Measurements from ENCODE around the gene MAP7D1.
A peak's percentile ranks its signal among the peaks of the same experiment; 100 is the strongest.
"Not testable (repeated sequence)": the region's sequence is repeated elsewhere in the genome, so short reads cannot be mapped to it uniquely, and the experiment has no call there.

MAP7D1 gene

DNA sequence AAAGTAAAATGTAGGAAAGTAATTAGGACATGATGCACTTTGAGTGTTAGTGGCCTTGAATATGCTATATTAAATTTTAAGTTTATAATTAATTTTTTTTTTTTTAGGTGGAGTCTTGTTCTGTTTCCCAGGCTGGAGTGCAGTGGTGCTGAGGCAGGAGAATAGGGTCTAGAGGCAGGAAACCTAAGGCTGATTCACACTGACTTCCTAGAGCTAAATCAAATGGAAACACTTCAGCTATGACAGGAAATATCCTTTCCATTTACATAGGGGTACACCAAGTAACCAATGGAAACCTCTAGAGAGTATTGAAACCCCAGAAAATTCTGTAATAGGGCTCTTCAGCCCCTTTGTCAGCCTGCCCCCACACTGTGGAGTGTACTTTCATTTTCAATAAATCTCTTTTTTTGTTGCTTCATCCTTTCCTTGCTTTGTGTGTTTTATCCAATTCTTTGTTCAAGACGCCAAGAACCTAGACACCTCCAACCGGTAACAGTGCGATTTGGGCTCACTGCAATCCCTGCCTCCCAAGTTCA lies 50.4 kb downstream of the MAP7D1 start:
- no peak for DNase-seq

- no peak for DNase-seq
Observed at GRCh38 chr1:36207339-36207738, 51.4 kb downstream of the MAP7D1 start.

DNA sequence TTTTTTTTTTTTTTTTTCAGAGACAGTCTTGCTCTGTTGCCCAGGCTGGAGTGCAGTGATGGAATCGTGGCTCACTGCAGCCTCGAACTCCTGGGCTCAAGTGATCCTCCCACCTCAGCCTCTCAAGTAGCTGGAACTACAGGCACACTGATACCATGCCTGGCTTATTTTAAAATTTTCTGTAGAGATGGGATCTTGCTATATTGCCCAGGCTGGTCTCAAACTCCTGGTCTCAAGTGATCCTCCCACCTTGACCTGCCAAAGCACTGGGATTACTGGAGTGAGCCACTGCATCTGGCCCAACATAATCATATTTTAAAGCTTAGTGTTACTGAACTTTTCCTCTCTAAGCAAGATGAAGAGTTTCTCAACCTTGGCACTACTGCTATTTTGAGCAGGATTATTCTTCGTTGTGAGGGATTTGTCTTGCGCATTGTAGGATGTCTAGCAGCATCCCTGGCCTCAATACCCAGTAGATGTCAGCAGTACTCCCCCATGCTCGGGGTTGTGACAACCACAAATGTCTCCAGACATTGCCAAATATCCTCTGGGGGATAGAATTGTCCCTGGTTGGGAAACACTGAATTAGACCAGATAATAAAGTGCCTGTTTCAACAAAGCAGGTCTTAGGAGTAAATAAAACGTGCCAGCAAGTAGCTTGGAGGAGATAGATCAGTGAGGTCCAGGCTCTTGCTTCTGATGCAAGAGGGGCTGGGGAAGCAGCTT lies 53.2 kb downstream of the MAP7D1 start:
- DNase-seq, result no peak

DNA sequence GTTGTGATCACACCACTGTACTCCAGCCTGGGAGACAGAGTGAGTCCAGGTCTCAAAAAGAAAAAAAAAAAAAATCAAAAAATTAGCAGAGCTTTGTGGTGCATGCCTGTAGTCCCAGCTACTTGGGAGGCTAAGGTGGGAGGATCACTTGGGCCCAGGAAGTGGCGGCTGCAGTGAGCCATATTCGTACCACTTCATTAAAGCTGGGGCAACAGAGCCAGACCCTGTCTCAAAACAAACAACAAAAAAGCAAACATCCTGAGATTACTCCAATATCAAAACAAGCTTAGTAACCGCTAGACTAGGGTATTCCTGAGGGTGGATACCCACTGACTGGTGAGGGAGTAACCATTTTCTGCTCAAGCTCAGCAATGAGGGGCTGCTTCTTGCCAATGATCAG lies 55.3 kb downstream of the MAP7D1 start:
- DNase-seq, result no peak

- DNase-seq, result no peak
Observed at GRCh38 chr1:36211841-36212240, 55.9 kb downstream of the MAP7D1 start.

DNA sequence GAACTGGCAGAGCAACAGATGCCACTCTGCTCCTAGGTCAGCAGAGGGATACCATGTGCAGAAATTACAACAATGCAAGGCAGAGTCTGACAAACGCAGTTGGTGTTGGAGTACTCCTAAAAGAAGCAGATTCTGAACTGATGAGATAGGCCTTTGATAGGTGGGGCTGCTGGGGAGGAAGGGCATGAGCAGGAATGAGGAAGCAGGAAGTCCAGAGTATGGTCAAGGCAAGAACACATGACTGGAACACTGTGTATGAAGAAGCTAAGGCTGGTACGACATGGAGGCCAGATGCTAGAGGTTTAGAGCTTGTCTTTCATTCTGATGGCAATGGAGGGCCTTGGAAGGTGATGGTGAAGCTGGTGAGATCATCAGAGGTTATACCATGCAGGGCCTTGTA lies 56.8 kb downstream of the MAP7D1 start:
- DNase-seq, result no peak

GRCh38 chr1:36217670-36218069 lies 61.7 kb downstream of the MAP7D1 start:
- DNase-seq, result no peak

DNA sequence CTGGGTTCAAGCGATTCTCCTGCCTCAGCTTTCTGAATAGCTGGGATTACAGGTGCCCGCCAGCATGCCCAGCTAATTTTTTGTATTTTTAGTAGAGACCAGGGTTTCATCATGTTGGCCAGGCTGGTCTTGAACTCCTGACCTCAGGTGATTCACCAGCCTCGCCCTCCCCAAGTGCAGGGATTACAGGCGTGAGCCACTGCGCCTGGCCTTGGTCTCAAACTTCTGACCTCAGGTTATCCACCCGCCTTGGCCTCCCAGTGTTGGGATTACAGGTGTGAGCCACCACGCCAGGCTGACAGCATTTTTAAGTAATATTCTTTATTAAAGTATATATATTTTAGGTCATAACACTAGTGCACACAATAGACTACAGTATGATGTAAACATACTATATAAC lies 65.9 kb downstream of the MAP7D1 start:
- not testable (repeated sequence) for DNase-seq

DNA sequence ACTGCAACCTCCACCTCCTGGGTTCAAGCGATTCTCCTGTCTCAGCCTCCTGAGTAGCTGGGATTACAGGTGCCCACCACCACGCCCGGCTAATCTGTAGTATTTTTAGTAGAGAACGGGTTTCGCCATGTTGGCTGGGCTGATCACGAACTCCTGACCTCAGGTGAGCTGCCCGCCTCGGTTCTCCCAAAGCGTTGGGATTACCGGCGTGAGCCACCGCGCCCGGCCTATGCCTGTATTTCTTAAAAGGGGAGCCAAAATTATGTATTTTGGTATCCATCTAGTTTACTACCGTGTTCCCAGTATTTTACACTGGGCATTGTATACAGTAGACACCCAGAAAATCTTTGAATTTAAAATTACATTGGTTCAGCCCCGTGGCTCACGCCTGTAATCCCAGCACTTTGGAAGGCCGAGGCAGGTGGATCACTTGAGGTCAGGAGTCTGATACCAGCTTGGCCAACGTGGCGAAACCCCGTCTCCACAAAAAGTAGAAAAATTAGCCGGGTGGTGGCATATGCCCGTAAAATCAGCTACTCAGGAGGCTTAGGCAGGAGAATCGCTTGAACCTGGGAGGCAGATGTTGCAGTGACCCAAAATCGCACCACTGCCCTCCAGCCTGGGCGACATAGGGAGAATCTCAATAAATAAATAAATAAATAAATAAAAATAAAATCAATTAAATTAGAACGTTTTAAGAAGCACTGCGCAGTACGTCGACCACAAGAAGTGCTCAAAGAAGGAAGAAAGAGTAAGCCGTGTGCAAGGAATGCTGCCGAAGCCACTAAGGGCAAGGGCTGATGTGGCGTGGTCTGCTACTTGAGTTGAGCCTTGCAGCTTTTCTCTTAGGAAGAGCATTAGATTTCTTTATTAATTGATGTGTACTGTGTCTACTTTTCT lies 66.8 kb downstream of the MAP7D1 start:
- DNase-seq, result no peak

DNA sequence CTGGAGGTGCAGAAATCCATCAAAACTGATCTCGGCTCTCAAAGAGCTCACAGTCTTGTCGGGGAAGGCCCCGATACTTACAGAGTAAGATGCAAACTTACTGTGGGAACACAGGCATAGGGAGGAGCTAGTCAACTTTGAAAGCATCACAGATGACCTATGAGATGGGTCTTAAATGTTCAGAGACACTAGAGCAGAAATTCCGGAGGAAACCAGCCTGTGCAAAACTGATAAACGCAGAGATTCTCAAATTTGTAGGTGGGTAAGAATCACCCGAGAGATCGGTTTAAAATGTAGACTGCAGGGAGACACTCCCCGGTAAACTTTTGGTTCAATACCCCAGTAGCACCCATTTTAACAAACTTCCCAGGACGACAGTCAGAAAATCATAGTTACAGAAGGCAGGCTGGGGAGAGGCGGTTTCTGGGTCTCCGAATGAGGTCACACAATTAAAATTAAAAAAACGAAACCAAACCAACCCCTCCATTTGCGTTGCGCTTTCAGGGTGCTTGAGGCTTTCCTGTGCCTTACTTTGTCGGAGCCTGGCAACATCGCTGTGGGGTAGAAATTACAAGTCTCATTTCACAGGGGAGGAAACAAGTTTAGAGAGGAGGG lies 67.5 kb downstream of the MAP7D1 start:
- no peak for DNase-seq

- DNase-seq, result peak; percentile 98
Observed at GRCh38 chr1:36223996-36224536, 68.1 kb downstream of the MAP7D1 start, which contains the start of gene THRAP3. Gene THRAP3, plus strand, starts transcription at chr1:36224443. Its CDS starts 58,121 bp downstream, at chr1:36282564.

- DNase-seq, result peak; percentile 75
Observed at GRCh38 chr1:36224537-36225282, 68.8 kb downstream of the MAP7D1 start.

GRCh38 chr1:36225283-36225899 lies 69.4 kb downstream of the MAP7D1 start:
- no peak for DNase-seq

DNA sequence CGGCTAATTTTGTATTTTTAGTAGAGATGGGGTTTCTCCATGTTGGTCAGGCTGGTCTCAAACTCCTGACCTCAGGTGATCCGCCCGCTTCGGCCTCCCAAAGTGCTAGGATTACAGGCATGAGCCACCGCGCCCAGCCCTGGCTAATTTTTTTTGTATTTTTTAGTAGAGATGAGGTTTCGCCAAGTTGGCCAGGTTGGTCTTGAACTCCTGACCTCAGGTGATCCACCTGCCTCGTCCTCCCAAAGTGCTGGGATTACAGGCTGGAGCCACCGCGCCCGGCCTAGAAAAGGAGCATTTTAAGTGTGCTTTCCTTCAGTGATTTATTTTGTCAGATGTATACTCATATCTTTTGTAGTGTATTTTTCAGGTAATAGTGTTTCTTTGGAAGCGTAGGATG lies 74.3 kb downstream of the MAP7D1 start:
- not testable (repeated sequence) for DNase-seq

Data from effector CD8-positive, alpha-beta T cell (primary cell).